Measurements from ENCODE around the gene TMEM132D.
"Not testable (repeated sequence)": the region's sequence is repeated elsewhere in the genome, so short reads cannot be mapped to it uniquely, and the experiment has no call there.

TMEM132D gene

DNA sequence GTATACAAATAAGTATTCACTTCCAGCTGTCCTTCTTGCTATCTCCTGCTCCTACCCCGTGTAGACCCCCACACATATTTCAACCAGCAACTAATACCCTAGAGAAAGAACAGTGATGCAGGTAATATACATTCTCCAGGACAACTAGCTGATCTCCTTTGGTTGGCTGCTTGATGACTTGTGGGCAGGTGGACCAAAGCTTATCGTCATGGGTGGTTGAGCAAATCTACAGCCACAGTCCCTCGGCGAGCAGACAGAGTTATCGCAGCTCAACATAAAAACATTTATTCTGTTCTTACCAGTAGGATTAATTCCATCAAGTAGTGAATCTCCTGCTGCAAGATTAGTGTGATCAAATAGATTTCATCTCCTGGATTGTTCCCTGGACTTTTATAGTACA, 314.3 kb downstream of the TMEM132D start:
- DNase-seq (ENCODE audit: low read depth): no peak

DNA sequence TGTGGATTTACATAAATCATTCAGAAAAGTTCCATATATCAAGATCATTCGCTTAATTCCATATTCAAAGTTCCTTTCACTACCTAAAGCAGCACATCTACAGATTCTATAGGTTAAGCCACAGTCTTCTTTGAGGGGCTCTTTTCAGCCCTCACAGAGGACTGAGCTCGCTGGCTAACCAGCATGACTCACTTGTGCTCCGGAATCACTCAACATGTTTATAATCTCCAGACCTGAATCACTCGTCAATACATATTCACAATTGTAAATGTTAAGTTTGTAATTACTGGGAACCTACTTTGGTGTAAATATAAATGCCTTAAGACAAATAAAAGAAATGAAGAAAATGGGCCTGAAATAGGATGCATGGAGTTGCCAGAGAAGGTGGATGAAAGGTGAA, 315.7 kb downstream of the TMEM132D start:
- no peak for DNase-seq (ENCODE audit: low read depth)

DNA sequence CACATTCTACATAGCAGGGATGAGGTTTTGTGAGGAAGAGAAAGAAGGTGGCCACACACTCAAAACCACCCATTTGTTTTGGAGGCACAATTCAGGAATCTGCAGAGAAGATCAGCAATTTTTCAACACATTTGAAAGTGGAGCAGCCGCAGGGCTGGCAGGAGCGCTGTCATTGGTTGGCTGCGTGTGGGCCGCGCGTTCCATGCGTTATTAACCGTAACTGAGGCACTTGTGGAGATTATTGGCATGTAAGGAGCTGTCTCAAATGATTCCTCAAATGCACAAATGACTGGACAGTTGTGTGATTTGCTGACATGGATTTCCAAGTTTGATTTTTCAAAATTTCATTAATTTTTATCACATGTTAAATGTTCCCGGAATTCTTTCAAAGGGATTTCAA, 318.5 kb downstream of the TMEM132D start:
- DNase-seq (ENCODE audit: low read depth): no peak

- no peak for DNase-seq (ENCODE audit: low read depth)
Measured at GRCh38 chr12:129579879-129580278, 323.9 kb downstream of the TMEM132D start.

DNA sequence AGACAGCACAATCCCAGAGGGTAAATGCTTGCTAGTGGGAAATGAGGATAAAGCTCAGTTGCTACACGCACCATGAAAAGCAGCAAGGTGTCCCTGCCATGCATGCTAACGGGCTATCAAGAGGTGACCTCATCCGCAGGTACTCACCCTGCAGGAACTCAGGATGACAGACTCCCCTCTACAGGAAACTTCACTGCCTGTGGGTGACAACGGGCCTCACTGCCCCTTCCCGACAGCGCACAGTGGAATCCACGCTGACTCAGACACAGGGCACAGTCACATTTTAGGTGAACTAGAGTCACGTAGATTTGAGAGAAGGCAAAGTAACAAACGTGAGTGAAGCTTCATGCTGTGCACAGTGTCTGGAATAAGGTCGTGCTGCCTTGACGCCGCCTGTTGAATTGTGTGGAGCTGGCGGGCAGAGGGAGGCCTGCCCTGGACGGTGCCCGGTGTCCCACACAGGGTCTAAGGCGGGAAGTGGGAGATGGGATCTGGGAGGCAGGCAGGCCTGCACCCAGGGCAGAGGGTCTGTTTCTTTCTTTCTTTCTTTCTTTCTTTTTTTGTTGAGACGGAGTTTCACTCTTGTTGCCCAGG, 331.8 kb downstream of the TMEM132D start:
- DNase-seq (ENCODE audit: low read depth): no peak

DNA sequence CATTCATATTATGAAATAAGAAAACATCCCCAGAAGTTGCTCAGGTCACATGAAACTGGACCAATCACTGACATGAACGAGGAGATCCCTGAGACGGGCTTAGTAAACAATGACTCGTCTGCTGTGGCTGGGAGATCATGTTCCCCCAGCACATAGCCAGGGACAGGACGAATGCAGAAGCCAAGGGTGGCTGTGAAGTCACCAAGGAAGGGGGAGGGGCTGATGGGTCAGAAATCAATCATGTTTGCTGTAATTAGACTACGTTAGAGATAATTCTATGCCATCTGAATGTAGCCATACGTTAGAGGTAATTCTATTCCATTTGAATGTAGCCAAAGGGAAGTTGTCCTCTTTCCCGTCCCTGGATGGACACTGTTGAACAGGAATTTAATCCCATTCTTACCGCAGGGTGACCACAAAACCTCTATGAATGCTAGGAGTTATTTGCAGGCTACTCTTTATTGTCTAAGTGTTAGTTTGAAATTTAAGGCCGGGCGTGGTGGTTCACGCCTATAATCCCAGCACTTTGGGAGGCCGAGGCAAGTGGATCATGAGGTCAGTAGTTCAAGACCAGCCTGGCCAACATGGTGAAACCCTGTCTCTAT, 332.9 kb downstream of the TMEM132D start:
- no peak for DNase-seq (ENCODE audit: low read depth)

DNA sequence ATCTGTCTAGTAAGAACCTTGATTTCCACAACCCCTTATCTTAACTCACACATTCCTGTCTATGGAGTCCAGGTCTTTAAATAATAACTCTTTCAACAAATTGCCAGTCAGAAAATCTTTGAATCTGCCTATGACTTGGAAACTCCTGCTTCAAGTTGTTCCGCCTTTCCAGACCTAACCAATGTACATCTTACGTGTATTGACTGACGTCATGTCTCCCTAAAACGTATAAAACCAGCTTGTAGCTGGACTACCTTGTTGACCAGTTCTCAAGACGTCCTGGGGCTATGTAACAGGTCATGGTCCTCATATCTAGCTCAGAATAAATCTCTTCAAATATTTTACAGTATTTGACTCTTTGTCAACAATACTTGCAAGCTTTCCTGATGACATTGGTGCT, 337.0 kb downstream of the TMEM132D start:
- no peak for DNase-seq (ENCODE audit: low read depth)

DNA sequence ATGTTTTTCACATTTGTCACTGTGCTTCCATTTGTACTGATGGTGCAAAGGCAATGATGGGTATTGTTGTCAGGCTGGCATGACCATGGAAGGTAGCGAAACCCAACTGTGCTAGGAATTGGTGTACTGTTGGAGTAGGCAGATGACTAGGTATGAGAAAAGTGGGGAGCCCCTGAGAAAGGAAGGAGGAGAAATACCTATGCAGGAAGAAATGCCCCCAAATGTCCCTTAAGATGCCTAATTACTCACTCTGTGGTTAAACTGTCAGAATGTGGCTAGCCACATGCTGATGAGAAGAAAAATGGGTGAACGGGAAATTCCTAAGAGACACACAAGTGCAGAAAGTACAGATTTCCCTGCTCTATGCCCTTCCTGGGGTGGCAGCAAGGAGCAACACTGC, 339.1 kb downstream of the TMEM132D start:
- DNase-seq (ENCODE audit: low read depth): no peak

DNA sequence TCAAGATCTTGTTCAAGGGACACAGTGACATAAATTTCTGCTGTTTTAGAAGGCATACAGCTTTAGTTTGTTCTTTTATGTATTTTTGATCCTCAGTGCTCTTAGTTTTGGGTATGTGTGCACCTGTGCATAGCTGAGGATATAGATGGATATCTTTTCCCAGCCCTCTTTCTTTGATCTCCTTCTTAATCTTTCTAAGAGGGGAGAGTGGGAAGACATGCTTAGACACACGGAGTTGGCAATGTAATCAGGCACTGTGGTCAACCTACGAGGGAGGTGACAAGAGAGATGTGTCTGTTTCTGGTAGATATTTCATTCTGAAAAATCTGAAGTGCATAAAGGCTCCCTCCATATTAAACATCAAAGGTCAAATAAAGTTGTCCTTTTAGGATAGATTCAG, 340.6 kb downstream of the TMEM132D start:
- DNase-seq (ENCODE audit: low read depth): no peak

DNA sequence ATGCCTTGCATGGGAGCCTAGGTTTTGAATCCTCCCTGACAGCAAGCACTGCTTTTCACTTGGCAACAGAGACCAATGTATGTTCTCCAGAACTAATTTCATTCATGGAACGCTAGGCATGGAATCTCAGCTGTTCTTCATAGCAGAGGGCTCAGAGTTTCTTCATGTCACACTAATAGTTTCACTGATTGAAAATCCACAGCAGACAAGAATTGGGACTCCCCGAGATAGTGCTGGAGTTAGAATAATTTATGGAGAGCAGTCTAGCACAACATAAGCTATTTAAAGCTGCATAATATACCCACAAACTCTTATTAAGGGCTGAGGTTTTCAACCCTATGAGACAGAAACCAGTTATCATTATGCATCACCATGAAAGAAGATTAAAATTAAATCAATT, 342.5 kb downstream of the TMEM132D start:
- no peak for DNase-seq (ENCODE audit: low read depth)

- no peak for DNase-seq (ENCODE audit: low read depth)
Measured at GRCh38 chr12:129559776-129560175, 344.0 kb downstream of the TMEM132D start.

GRCh38 chr12:129558036-129558435, 345.8 kb downstream of the TMEM132D start:
- DNase-seq (ENCODE audit: low read depth): no peak

- DNase-seq (ENCODE audit: low read depth): no peak
Measured at GRCh38 chr12:129556082-129556481, 347.7 kb downstream of the TMEM132D start.

GRCh38 chr12:129552996-129553750, 350.7 kb downstream of the TMEM132D start:
- DNase-seq (ENCODE audit: low read depth): no peak

- DNase-seq (ENCODE audit: low read depth): no peak
Measured at GRCh38 chr12:129551441-129551840, 352.4 kb downstream of the TMEM132D start.

DNA sequence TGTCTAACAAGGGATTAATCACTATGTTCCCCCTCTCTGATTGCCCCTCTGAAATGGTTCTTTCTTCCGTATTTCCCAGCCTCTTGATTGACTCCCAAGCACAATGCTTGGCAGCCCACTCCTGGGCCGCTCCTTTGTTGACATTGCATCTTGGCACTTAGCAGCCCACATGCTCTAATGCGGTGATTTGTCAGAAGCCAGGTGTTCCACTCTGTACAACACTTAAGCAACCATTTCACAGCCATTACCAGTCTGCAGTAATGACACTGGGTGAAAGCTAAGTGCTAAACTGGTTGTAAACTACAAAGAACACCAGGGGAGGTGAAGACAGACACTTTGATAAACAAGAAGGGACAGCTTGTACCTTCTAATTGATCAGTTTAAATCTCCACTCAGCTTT, 353.5 kb downstream of the TMEM132D start:
- no peak for DNase-seq (ENCODE audit: low read depth)

DNA sequence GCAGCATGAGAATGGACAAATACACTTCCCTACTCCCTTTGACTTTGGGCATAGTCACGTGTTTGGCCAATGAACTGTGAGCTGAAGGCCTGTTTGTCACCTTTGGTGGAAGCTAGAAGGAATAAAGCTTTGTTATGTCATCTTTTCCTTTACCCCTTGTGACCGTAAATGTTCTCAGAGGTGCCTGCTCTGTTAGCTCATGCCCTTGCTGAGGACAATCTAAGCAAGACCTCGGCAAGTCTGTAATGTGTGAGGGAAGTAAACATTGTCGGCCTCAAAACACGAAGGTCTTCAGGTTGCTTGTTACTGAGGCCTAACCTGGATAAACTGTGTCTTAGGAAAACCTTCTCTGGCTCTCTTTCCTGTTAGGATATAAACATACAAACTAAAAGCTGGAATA, 354.2 kb downstream of the TMEM132D start:
- no peak for DNase-seq (ENCODE audit: low read depth)

GRCh38 chr12:129549020-129549419, 354.8 kb downstream of the TMEM132D start:
- not testable (repeated sequence) for DNase-seq (ENCODE audit: low read depth)

DNA sequence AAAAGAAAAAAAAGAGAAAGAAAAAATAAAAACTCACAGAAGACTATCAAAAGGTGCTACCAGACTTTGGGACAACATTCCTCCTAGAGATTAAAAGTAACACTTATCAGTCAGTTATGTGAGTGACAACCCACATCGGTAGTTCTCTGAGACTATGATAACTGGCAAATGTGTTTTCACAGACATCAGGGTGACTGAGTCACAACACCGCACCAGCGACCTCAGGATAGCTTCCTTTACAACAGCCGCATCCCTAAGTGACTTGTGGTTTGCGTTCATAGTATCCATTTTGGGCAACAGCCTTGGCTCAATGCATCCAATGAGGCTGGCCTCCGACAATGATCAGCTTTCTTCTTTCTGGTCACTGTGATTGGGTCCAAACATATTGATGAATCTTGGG, 359.1 kb downstream of the TMEM132D start:
- no peak for DNase-seq (ENCODE audit: low read depth)

DNA sequence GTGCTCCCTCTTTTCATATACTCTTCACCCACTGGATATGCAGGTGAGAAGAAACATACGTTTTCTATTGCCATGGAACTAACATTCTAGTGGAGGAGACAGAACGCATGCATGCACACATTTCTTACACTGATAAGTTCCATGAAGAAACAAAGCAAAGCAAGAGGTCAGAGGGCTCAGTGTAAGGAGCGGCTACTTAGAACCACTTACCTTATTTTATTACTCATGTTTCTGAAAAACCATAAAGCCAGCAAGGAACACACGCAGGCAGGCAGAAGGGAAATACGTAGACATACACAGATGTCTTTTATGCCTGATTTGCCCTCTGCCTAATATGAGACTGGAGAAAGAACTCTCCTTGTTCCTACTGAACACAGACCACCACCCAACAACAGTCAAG, 362.9 kb downstream of the TMEM132D start:
- no peak for DNase-seq (ENCODE audit: low read depth)

DNA sequence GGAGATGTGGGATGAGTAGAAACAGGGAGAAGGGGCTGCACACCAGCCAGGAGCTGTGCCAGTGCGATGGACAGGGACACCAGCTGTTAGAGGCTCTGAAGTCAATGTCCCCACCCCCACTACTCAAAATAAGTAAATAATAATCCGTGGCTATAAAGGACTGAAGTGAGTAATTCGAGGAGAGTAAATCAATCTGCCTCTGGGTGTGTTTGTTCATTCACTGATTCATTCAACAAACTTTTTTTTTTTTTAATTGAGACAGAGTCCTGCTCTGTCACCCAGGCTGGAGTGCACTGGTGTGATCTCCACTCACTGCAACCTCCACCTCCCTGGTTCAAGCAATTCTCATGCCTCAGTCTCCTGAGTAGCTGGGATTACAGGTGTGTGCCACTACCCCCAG, 363.6 kb downstream of the TMEM132D start:
- DNase-seq (ENCODE audit: low read depth): no peak

- not testable (repeated sequence) for DNase-seq (ENCODE audit: low read depth)
Measured at GRCh38 chr12:129538724-129539335, 365.0 kb downstream of the TMEM132D start.

DNA sequence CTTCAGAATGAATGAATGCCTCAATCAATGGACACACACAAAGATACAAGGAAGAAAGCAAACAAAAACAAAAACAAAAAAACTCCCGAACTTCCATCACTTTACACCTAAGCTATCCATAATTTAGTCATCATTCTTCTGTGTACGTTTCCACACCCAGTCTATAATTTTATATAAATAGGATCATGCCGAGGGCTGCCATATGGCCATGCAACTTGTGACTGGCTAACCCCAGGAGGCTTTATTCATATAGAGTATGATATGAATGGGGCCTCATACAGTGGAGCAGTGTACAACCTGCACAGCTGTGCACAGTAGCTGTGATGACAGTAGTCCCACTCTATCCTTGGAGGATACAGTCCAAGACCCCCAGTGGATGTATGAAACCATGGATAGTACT, 365.7 kb downstream of the TMEM132D start:
- DNase-seq (ENCODE audit: low read depth): no peak
